Measurements from ENCODE around the gene C19orf38. TPM values are rescaled to one million over a fixed set of nuclear protein-coding genes. Genes with fewer than 3 reads are reported as not detected.

C19orf38 gene
- total RNA-seq, 2 experiments from 2014 or later = 1.8 to 2.1 TPM

DNA sequence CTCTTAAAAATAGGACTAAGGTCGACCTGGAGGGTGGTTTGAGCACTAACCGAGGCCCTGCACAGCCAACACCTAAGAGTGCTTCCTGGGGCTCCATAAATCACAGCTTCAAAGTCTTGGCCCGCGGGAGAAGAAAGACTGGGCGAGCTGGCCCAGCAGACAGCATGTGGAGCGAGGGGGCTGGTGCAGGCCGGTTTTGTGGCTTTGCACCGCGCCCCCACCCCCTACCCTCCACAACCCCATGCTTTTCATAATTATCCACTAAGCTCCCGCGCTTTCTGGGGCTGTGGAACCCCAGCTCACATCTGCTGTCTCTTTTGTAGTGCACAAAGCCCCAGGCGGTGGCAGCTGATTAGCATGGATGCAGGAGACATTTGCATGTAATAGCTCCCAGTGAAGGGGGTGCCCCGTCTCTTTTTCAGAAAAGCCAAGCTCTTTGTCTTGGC lies 40.2 kb downstream of the C19orf38 start:
- TF ChIP-seq, protein P1, sequence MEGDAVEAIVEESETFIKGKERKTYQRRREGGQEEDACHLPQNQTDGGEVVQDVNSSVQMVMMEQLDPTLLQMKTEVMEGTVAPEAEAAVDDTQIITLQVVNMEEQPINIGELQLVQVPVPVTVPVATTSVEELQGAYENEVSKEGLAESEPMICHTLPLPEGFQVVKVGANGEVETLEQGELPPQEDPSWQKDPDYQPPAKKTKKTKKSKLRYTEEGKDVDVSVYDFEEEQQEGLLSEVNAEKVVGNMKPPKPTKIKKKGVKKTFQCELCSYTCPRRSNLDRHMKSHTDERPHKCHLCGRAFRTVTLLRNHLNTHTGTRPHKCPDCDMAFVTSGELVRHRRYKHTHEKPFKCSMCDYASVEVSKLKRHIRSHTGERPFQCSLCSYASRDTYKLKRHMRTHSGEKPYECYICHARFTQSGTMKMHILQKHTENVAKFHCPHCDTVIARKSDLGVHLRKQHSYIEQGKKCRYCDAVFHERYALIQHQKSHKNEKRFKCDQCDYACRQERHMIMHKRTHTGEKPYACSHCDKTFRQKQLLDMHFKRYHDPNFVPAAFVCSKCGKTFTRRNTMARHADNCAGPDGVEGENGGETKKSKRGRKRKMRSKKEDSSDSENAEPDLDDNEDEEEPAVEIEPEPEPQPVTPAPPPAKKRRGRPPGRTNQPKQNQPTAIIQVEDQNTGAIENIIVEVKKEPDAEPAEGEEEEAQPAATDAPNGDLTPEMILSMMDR (IDR thresholded peaks at IDR 0.05) = no peak
- no peaks in the 10 kb centered on the region for H3K27me3 Mint-ChIP-seq
- ChIA-PET CTCF (interaction anchor here (1.1 kb wide), 1 partner anchor 24 kb away, joined by 3 read pairs; no protein-coding TSS in a partner anchor), POLR2A (interaction anchor here (1.4 kb wide), 1 partner anchor 16 kb away, joined by 4 read pairs; no protein-coding TSS in a partner anchor)
- no peaks in the 10 kb centered on the region for H3K36me3 Mint-ChIP-seq (ENCODE audit: low read depth)
- Histone ChIP-seq H3K27me3 (ENCODE audit: control insufficient read depth in 1 of 2, insufficient read depth in 2 of 2, low read length in 2 of 2) (no peaks in the 10 kb centered on the region), H3K27ac (ENCODE audit: low read depth in 1 of 2, low read length in 2 of 2) (no peak overlapping the region), H3K4me3 (ENCODE audit: low read length) (no peak overlapping the region), H3K36me3 (ENCODE audit: insufficient read depth, low read length) (peaks cover 2% of the 10 kb centered on the region), H3K9me3 (ENCODE audit: control insufficient read depth in 1 of 2, insufficient read depth in 1 of 2, low read length in 2 of 2) (no peaks in the 10 kb centered on the region), H3K4me1 (ENCODE audit: insufficient read depth, low read length) (no peaks in the 10 kb centered on the region)
- H3K27ac Mint-ChIP-seq = no peak overlapping the region
- no peak overlapping the region for H3K4me3 Mint-ChIP-seq
- ATAC-seq (ENCODE audit: poor library complexity) (no peak), DNase-seq (no peak)
- intact Hi-C loops (cut with DNase I, micrococcal nuclease) = no loop called here
- H3K9me3 Mint-ChIP-seq = no peaks in the 10 kb centered on the region
- no peaks in the 10 kb centered on the region for H3K4me1 Mint-ChIP-seq (ENCODE audit: low read depth)

DNA sequence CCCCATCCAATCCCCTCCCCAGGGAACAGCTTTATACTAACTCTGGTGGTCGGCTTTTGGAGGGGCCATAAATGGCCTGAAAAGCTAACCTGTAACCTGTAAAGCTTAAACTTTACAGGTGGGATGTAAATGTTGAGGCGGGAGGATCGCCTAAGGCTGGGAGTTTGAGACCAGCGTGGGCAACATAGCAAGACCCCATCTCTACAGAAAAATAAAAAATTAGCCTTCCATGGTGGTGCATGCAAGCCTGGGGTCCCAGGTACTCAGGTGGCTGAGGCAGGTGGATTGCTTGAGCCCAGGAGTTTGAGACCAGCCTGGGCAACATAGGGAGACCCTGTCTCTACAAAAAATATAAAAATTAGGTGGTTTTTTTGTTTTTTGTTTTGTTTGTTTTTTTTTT lies 41.7 kb downstream of the C19orf38 start:
- POLR2A ChIA-PET = interaction anchor here (0.7 kb wide), 1 partner anchor 26 kb away, joined by 3 read pairs; no protein-coding TSS in a partner anchor
- H3K9me3 ChIP-seq (ENCODE audit: control insufficient read depth in 1 of 2, insufficient read depth in 1 of 2, low read length in 2 of 2) = no peaks in the 10 kb centered on the region
- peaks cover 2% of the 10 kb centered on the region for H3K36me3 ChIP-seq (ENCODE audit: insufficient read depth, low read length)
- intact Hi-C loops (cut with DNase I, micrococcal nuclease) = no loop called here
- Mint-ChIP-seq H3K4me1 (ENCODE audit: low read depth) (no peaks in the 10 kb centered on the region), H3K27ac (no peak overlapping the region), H3K27me3 (no peaks in the 10 kb centered on the region), H3K9me3 (no peaks in the 10 kb centered on the region), H3K36me3 (ENCODE audit: low read depth) (no peaks in the 10 kb centered on the region), H3K4me3 (no peak overlapping the region)
- no peaks in the 10 kb centered on the region for H3K27me3 ChIP-seq (ENCODE audit: control insufficient read depth in 1 of 2, insufficient read depth in 2 of 2, low read length in 2 of 2)
- H3K27ac ChIP-seq (ENCODE audit: low read depth in 1 of 2, low read length in 2 of 2) = no peak overlapping the region
- CTCF ChIA-PET = no interaction called here
- no peak overlapping the region for H3K4me3 ChIP-seq (ENCODE audit: low read length)
- H3K4me1 ChIP-seq (ENCODE audit: insufficient read depth, low read length) = no peaks in the 10 kb centered on the region
- no peak for ATAC-seq (ENCODE audit: poor library complexity)
- TF ChIP-seq, protein P1 (IDR thresholded peaks at IDR 0.05) = no peak
- DNase-seq = no peak

DNA sequence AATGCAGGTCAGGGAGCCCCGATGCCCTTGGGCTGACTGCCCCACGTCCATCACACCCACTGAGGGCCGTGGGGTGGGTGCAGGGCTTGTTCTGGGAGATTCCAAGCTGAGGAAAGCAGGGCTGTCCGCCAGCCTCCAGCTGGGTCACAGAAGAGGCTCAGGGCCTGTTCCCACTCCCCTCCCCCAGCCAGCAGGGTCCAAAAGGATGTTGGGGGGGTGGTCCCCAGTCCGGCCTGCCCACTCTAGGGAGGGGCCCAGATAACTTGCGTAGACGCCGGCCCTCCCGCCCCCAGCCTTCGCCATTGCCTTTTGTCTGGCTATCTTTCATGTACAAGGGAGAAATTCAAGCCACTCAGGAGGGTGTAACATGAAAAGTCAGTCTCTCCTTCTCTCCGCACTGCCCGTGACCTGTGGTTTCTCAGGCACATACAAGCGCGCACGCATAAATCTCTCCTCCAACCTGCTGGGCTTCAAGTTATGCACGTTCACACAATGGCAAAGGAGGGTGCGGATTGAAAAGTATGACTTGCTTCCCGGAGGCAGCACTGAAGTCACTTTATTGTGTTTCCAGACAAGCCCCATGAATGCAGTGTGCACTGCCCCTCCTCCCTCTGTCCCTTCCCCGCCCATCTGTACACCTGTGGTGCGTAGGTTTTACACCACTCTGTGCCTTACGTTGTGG lies 43.3 kb downstream of the C19orf38 start:
- H3K4me3 Mint-ChIP-seq = no peak overlapping the region
- DNase-seq = no peak
- peaks cover 5% of the 10 kb centered on the region for H3K4me1 ChIP-seq (ENCODE audit: insufficient read depth, low read length)
- TF ChIP-seq, protein P1 (IDR thresholded peaks at IDR 0.05) = no peak
- H3K27me3 ChIP-seq (ENCODE audit: control insufficient read depth in 1 of 2, insufficient read depth in 2 of 2, low read length in 2 of 2) = no peaks in the 10 kb centered on the region
- H3K4me1 Mint-ChIP-seq (ENCODE audit: low read depth) = peaks cover 10% of the 10 kb centered on the region
- POLR2A ChIA-PET = no interaction called here
- H3K9me3 Mint-ChIP-seq = no peaks in the 10 kb centered on the region
- H3K36me3 ChIP-seq (ENCODE audit: insufficient read depth, low read length) = peaks cover 2% of the 10 kb centered on the region
- H3K27me3 Mint-ChIP-seq = no peaks in the 10 kb centered on the region
- intact Hi-C loops (cut with DNase I, micrococcal nuclease) = no loop called here
- H3K27ac Mint-ChIP-seq = no peak overlapping the region
- CTCF ChIA-PET = no interaction called here
- H3K27ac ChIP-seq (ENCODE audit: low read depth in 1 of 2, low read length in 2 of 2) = no peak overlapping the region
- no peak overlapping the region for H3K4me3 ChIP-seq (ENCODE audit: low read length)
- no peaks in the 10 kb centered on the region for H3K9me3 ChIP-seq (ENCODE audit: control insufficient read depth in 1 of 2, insufficient read depth in 1 of 2, low read length in 2 of 2)
- ATAC-seq (ENCODE audit: poor library complexity) = no peak
- no peaks in the 10 kb centered on the region for H3K36me3 Mint-ChIP-seq (ENCODE audit: low read depth)
